ENCODE results near the gene ROR1. TPM values are rescaled to one million over a fixed set of nuclear protein-coding genes. Genes with fewer than 3 reads are reported as not detected.

ROR1 gene
- total and polyA plus RNA-seq, 9 of the 15 experiments (the other 6 are each of a cell fraction or from before 2014, with no cell fraction given) = 0.02 TPM; not detected in 8

DNA sequence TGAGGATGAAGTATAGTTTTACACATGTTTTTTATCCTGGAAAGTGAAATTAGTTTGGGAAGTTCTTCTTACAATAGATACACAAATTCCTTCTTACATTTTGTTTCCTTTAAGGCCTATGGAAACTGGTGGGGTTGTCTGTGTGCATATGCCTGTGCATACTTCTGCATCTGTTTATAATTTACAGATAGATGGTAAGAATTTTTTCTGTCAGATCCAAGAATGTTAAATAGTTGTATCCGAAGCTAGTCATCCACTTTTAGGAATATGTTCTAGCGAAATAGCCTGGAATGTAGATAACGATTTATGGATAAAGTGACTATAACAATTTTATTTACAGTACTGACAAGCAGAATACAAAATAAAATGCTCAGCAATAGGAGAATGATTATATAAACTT is 194.1 kb downstream of the ROR1 start:
- Histone ChIP-seq H3K4me1 (replicated peaks in 1 of 2; ENCODE audit: control insufficient read depth in 2 of 2, insufficient read depth in 2 of 2, low read length in 2 of 2) (no peaks in the 10 kb centered on the region), H3K9ac (ENCODE audit: insufficient read depth in 1 of 2, low read depth in 2 of 2, low read length in 2 of 2) (no peak overlapping the region), H3K4me2 (ENCODE audit: insufficient read depth, low read length) (no peak overlapping the region), H3K4me3 (no peak overlapping the region), H3K27me3 (ENCODE audit: control insufficient read depth in 2 of 2, insufficient read depth in 2 of 2, low read length in 2 of 2) (peaks cover 0 to 6% of the 10 kb centered on the region in 2 experiments; a peak in 2 of 5 replicates), H3K36me3 (ENCODE audit: control insufficient read depth, insufficient read depth, low read length) (no peaks in the 10 kb centered on the region), H3K79me2 (ENCODE audit: control insufficient read depth, insufficient read depth, low read length) (no peaks in the 10 kb centered on the region), H2AFZ (ENCODE audit: low read depth, low read length) (no peak overlapping the region), H3K9me3 (replicated peaks; ENCODE audit: control insufficient read depth, insufficient read depth, low read depth, low read length) (no peaks in the 10 kb centered on the region), H3K27ac (ENCODE audit: extremely low read depth, low read depth, low read length) (no peak overlapping the region), H3K9me1 (ENCODE audit: control insufficient read depth, insufficient read depth, low read length) (no peaks in the 10 kb centered on the region), H4K20me1 (replicated peaks; ENCODE audit: control insufficient read depth, insufficient read depth, low read length) (no peaks in the 10 kb centered on the region)
- POLR2A ChIA-PET = interaction anchor here (0.6 kb wide), 1 partner anchor 71 kb away, joined by 3 read pairs; no protein-coding TSS in a partner anchor
- no peak for DNase-seq (ENCODE audit: extremely low read depth in 1 of 4, low spot score in 3 of 4)
- no peak for TF ChIP-seq STAT6 (CRISPR knock-in tag; IDR thresholded peaks at IDR 0.05)
- no peak for TF ChIP-seq ZNF239 (CRISPR knock-in tag; IDR thresholded peaks at IDR 0.05)
- TF ChIP-seq BRD9 (IDR thresholded peaks at IDR 0.05; ENCODE audit: low read depth, partially characterized antibody) = no peak
- no peak for TF ChIP-seq WHSC1 (IDR thresholded peaks at IDR 0.05; ENCODE audit: low read length)
- TF ChIP-seq NR2F6 (CRISPR knock-in tag; IDR thresholded peaks at IDR 0.05) = no peak
- TF ChIP-seq SRSF9 (IDR thresholded peaks at IDR 0.05; ENCODE audit: borderline replicate concordance, low read depth, low read length) = no peak
- TF ChIP-seq, protein P1, sequence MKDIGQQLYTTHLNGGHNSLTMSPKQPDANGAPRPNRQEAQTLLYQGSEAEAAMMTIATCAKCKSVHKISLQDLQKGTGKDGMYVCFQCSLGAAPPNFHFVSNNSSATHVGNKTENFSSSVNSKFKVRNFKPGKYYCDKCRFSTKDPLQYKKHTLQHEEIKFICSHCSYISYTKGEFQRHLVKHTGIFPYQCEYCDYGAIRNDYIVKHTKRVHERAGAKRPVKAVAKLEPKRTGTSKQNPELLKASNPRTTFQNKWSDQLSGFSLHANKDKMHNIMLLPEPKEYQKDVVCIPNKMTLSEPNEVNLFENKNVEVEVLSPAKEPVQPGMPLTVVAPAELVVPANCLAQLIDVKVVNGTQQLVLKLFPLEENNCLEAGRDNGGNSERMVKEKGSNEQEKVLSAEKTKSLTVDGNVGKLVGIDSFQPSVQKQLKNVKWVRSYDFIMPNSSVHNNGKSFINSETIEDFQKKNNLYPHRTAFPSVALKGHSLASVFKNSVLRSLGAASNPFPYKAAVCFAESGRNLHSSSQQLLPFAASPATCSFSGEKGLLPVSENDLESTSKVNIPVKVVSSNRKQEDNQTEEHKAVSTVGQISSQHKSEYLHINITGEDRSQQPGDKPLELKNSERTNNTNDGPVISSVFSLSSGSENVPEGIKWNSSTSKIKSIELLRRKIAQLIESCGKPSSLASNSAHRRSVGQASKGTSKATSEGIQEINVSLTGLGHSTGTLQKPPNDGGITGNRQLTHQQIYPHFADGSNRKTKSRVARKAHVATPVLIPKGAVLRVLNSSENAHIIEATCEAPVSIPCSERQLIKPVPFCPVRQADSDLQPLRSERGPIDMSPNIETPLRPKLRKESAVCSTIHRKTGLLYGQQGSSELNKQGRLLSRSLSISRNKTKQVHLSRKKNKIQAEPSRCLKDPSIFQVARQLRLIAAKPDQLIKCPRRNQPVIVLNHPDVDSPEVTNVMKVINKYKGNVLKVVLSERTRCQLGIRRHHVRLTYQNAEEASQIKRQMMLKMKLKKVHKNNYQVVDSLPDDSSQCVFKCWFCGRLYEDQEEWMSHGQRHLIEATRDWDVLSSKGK (CRISPR knock-in tag; IDR thresholded peaks at IDR 0.05) = no peak
- TF ChIP-seq RNF2 (IDR thresholded peaks at IDR 0.05) = no peak
- no peak for TF ChIP-seq ETV1 (tag; conservative IDR thresholded peaks at IDR 0.05; ENCODE audit: low read depth)
- no peak for TF ChIP-seq NEUROD1 (IDR thresholded peaks at IDR 0.05; ENCODE audit: borderline replicate concordance, low read depth, low read length, partially characterized antibody)
- TF ChIP-seq RBFOX2 (IDR thresholded peaks at IDR 0.05; ENCODE audit: low read depth, low read length) = no peak
- TF ChIP-seq ZBTB34 (CRISPR knock-in tag; IDR thresholded peaks at IDR 0.05) = no peak
- TF ChIP-seq CBFB (CRISPR knock-in tag; IDR thresholded peaks at IDR 0.05) = no peak
- TF ChIP-seq FUS (optimal IDR thresholded peaks at IDR 0.05; ENCODE audit: low read depth, low read length) = no peak
- BruUV-seq (replicated peaks) = no TSS peak
- intact Hi-C loops (cut with micrococcal nuclease) = no loop called here
- WGBS (ENCODE audit: insufficient coverage, low coverage, missing lambda C conversion rate) = 0% methylated on average over 3 of the region's 3 CpGs
- no peak for FAIRE-seq
- CTCF ChIA-PET (ENCODE audit: low intra/inter-chr PET ratio) = no interaction called here
- no peak for ATAC-seq
- in situ Hi-C loops (cut with MboI) = no loop called here
